Activated CD4-positive, alpha-beta T cell treated with anti-CD3 and anti-CD28 coated beads, Interleukin-2, amount 50 U/mL, for 4 hours (primary cell): ENCODE data around the gene PSMG3.
"Not testable (repeated sequence)": the region's sequence is repeated elsewhere in the genome, so short reads cannot be mapped to it uniquely, and the experiment has no call there.

Experiments used
- DNase-seq, 2 experiments: peaks; one replicate each; pipeline ENCODE4 v3.0.0-alpha.2; 2020

PSMG3 gene

DNA sequence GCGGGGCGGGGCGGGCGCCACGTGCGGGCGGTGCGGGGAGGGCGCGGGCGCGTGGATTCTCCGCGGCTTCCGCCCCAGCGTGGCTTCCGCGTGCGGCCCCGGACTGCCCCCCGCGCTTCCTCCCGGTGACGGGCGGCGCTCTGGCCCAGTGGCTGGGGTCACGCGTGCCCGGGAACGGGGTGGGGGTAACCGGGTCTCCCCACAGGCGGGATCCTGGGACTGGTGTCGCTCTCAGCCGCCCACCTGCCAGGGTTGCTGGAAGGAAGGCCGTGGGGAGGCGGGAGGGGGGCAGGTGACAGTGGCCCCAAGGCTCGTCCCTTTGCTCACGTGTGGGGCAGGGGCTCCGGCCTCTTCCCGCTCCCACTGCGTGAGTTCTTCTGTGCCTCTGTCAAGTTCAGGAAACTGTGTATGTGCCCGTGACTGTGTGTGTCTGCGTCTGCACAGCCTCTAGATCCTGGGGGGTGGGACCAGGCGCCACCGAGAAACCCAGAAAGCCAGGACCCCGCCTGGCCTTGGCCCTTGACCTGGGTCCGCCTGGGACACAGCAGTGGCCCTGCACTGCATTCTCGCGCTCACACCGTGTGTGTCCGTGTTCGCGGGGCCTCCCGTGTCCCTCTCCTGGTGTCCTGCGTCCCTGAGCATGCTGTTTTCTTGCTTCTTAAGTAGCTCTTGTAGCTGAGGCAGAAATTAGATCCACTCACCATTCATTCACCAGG lies 38.4 kb downstream of the PSMG3 start:
- DNase-seq = peak; percentile 23 to 33

DNA sequence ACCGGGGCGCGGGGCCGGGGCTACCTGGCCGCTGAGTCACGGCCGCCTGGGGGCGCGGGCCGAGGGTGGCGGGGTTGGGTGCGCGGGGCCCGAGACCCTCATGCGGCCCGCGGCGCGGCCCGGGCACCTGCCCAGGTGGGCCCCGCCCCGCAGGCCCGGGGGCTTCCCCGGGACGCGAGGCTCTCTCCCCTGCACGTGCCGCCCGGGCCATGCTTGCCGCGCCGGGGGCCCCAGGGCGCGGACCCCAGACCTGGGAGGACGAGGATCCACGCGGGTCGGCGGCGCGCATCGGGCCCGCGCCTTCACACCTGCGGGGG lies 38.9 kb downstream of the PSMG3 start:
- peak; percentile 27 to 29 for DNase-seq

DNA sequence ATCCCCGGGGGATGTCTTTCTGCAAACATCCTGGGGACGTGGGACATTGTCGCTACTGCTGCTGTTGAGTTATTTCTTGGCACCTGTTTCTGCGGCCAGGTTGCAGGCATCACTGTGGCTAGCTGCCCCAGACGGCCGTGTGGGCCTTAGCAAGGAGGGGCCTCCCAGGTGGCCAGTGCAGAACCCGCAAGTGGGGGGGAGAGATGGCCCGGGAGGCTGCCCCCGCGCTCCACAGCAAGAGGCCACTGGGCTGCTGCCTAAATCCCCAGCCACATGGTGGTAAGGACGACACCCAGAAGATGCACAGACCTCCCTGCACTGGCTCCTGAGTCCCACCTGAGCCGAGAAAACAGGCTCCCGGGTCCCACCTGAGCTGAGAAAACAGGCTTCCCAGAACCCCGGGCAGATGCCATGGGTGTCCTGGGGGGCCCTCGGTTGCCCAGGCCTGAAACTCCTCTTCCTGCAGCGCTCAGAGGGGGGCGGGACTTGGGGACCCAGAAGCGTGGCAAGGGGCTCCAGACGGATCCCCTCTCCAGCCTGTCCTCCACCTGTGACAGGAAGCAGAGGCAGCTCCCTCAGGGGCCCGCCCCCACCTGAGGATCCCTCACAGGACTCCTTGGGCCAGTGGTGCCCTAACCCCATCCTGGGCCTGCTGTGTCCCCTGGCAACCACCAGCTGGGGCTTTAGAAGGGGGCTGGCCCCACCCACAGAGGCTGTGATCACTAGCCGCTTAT lies 40.3 kb downstream of the PSMG3 start:
- no peak for DNase-seq

DNA sequence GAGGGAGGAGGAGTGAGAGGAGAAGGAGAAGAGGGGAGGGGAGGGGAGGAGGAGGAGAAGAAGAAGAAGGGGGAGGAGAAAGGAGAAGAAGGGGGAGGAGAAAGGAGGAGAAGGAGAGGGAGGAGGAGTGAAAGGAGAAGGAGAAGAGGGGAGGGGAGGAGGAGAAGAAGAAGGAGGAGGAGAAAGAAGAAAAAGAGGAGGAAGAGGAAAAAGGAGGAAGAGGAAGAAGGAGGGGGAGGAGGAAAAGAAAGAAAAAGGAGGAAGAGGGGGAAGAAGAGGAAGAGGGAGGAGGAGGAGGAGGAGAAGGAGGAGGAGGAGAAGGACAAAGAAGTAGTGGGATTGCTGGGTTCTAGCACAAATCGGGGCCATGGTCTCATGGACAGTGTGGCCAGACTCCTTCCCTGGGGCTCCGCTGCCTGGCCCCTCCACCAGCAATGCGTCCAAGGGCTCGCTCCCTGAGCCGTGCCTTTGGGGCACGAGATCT lies 43.5 kb downstream of the PSMG3 start:
- no peak for DNase-seq

DNA sequence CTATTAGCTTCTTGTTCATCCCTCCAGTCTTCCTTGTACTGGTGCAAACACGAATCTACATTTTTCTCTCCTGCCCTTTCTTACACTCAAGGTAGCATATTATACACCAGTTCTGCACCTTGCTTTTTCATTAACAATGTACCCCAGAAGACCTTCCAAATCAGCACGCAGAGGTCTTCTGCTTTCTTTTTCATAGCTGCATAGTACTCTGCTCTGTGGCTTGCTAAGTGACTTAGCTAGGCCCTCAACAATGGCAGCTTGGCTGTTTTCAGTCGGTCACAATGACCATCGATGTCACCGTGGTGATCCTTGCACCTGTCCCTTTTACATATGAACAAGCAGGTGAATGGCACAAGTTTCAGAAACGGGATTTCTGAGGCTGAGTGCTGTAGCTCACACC lies 44.4 kb downstream of the PSMG3 start:
- DNase-seq = no peak

DNA sequence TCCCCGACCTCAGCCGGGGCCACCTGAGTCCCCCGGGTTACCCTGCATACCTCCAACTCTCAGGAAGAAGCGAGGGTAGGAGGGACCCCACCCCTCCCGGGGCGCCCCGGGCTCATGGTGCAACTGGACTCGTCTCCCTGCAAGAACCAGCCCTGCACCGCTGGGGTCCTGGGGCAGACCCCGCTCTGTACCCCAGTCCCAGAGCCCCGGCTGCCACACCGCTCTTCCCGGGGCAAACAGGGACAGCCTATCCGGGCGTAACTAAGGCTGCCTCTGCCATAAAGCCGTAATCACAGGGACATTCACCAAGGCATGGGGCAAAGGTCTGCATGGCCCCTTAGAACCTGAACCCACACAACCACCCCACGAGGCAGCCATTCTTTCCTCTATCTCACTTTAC lies 46.0 kb downstream of the PSMG3 start:
- no peak for DNase-seq

DNA sequence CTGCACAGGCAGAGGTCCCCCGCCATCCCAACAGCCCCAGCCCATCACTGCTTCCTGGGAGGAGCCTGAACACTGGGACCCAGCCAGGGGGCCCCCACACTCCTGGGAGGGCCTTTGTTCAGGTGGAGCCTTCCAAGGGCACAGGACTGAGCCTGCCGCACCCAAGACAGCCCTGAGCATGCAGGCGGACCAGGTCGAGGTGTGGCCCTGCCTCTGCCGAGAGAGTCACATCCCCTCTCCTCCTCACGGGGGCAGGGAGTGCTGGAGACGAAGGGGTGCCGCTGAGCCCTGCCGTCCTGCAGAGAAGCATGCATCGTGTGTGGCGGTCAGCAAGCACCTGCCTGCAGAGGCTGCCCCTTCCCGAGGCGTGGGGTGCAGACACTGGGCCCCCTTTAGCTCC lies 46.6 kb downstream of the PSMG3 start:
- no peak for DNase-seq

DNA sequence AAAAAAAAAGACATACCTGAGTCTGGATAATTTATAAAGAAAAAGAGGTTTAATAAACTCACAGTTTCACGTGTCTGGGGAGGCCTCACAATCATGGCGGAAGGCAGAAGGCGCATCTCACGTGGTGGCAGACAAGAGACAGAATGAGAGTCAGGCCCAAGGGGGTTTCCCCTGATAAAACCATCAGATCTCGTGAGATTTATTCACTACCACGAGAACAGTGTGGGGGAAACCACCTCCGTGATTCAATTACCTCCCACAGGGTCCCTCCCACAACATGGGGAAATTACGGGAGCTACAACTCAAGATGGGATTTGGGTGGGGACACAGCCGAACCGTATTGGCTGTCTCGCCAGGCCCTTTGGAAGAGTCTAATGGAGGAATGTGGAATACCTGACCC lies 48.4 kb downstream of the PSMG3 start:
- no peak for DNase-seq

DNA sequence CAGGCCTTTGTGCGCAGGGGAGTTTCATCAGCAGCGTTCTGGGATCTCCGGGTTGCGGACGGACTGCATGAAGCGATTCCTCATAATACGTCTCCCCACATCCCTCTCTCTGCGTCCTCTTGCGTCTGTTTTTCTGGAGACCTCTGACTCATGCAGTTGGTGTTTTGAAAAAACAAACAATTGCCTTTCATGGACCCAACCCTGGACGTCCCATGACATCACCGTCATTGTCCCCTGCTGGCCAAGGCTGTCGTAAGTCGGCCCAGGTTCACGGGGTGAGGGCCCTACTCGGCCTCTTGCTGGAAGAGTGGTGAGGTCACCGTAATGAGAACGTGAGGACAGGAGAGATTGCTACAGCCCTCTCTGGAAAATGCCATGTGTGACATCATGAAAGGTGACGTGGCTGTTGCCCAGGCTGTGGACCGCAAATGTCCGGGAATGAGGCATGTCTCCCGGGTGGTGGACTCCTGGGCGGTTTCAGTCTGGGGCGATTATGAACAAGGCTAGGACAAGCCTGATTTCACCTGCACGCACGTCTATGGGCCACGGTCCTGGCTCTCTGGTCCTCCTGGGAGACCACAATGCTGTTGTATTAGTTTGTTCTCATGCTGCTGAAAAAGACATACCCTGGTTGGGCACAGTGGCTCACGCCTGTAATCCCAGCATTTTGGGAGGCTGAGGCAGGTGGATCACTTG lies 49.1 kb downstream of the PSMG3 start:
- no peak for DNase-seq

DNA sequence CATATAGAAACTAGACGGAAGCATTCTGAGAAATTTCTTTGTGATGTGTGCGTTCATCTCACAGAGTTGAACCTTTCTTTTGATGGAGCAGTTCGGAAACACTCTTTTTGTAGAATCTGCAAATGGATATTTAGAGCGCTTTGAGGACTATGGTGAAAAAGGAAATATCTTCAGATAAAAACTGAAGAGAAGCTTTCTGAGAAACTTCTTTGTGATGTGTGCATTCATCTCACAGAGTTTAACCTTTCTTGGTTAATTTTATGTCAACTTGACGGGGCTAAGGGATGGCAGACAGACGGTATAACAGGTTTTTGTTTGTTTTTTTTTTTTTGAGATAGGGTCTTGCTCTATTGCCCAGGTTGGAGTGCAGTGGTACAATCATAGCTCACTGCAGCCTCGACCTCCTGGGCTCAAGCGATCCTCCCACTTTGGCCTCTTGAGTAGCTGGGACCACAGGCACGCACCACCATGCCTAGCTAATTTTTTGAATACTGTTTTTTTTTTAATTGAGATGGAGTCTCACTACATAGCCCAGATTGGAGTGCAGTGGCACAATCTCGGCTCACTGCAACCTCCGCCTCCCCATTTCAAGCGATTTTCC lies 50.4 kb downstream of the PSMG3 start:
- DNase-seq = not testable (repeated sequence)
